HG03354 (cell line): Measurements from ENCODE around the gene CDH1.
A peak's percentile ranks its signal among the peaks of the same experiment; 100 is the strongest.
"Not testable (repeated sequence)": the region's sequence is repeated elsewhere in the genome, so short reads cannot be mapped to it uniquely, and the experiment has no call there.

ENCODE experiments used
- ATAC-seq: cut with Tn5 transposase; IDR thresholded peaks from one replicate; pipeline ENCODE4 v1.9.1; 2021; ENCODE audit warnings: mild to moderate bottlenecking; ENCODE audit not compliant: unreplicated experiment, poor library complexity, severe bottlenecking

CDH1 gene

DNA sequence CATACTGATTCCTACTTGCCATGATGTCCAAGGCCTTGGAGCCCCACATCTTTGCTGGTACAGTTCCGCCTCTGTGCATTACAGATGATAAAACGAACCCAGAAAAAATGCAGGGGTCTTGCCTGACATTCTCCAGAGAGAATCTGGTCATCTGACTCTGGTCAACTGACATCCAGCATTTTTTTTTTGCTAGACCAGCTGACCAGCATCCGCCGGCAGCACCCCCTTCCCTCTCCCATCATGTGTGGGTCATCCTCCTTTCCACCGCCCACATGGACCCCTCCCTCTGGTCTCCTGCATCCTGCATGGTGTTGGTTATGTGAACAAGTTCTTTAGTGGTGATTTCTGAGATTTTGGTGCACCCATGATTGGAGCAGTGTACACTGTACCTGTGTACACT lies 47.1 kb downstream of the CDH1 start:
- no peak for ATAC-seq

DNA sequence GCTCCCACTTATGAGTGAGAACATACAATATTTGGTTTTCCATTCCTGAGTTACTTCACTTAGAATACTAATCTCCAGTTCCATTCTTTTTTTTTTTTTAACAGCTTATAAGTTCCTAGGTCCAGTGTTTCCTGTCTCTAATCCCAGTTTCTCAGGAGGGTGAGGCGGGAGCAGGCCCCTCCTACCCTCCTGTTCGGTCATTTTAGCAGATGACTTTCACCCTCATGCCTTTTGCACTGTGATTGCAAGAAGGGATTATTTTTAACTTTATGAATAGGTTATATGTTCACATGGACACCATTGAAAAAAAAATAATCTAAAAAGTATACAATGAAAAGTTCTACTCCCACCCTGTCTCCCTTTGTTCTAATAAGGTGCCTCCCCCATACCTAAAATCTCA lies 47.6 kb downstream of the CDH1 start:
- ATAC-seq: no peak

DNA sequence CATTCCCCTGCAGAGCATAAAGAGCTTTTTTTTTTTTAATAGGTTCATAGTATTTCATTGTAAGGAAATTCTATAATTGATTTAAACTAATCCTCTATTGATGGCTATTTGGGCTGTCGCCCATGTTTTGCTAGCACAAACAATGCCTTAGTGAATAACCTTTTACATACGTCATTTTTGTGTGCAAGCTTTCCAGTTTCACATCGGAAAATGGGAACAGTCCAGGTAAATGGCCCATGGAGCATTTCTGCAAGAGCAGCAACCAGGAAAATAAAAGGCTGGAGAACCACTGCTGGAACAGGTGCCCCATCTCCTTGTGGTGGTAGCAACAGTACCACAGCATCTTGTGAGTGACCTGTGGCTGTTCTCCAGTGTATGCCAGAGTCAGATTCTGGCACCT lies 48.6 kb downstream of the CDH1 start:
- no peak for ATAC-seq

DNA sequence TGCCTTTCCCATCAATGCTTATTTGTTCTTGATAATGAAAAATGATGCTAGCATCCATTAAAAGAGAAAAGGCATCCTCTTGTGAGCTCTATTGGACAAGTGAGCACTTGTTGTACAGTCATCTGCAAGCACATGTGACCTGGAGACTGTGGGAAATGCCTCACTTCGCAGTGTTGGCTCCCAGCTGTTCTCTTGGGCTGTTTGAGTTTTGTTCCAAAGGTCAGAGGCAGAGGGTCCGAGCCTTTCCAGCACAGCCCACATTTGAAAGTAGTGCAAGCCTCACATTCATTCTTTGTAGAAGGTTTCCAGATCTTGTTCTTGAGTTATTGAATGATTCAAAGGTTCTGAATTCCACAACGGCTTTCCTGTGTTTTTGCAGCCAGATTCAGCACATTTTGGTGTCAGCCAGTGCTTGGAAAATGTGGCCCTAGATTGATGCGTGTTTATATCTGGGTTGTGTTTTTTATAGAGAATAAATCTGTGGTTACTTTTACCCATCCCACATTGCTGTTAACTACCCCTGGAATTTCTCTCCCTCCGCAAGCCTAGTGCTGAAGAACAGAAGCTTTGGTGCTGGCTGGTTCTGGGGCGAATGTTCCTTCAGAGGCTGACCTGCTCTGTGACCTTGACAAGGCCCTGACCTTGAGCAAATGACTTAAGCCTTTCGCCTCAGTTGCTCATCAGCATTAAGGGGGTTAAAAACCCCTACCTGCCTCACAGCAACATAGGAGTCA lies 49.8 kb downstream of the CDH1 start:
- ATAC-seq: no peak

DNA sequence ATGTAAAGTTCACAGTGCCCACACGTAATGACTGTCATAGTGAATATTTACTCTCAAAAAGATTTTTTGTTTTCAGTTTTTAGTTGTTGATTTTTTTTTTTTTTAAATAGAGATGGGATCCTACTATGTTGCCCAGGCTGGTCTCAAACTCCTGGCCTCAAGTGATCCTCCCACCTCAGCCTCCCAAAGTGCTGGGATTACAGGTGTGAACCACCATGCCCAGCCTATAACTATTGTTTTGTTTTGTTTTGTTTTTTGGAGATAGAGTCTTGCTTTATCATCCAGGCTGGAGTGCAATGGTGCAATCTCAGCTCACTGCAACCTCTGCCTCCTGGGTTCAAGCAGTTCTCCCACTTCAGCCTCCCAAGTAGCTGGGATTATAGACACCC lies 50.3 kb downstream of the CDH1 start:
- not testable (repeated sequence) for ATAC-seq

DNA sequence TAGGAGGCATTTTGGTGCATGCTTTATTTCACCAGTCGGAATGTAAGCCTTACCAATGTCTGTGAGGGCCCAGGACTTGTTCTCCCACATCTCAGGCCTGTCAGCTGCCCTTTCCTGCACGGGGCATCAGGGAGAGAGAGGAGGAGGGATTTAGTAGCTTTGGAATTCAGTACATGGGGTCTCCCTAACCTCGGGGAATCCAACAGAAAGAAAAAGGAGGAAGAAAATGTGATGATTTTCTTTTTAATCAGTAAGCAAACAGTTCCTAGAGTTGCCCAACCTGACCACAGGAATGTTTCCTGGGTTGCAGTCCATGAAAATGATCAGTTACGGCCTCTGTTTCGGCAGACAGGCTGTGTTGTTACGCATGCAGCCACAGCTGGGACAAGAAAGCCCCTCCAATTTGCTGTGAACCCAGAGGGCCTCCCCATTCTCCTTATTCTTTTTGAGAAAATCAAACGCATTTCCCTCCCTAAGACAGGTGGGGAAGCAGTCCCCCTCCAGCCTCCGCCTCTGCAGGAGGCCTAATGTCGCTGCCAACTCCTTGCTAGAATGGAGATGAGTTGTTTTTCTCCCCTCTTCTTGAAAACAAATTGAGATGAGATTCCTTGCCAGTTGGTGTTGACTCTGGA lies 53.2 kb downstream of the CDH1 start:
- ATAC-seq: no peak

DNA sequence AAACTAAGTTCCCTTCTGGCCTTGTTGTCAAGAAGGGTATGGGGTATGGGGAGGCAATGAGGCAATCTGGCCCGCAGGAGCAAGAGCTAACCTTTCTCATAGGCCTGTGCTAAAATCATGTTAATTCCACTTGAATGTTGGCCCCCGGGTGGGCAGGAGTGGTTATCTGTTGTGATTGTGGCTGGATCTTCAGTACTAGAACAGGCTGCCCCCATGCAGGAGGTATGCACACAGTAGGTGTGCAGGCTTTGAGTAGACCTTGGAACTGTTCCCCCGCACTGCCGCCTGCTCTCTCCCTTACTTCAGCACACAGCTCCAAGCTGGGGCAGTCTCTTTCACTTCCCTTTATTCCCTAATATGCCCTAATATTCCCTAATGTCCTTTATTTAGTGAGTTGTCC lies 53.9 kb downstream of the CDH1 start:
- no peak for ATAC-seq

DNA sequence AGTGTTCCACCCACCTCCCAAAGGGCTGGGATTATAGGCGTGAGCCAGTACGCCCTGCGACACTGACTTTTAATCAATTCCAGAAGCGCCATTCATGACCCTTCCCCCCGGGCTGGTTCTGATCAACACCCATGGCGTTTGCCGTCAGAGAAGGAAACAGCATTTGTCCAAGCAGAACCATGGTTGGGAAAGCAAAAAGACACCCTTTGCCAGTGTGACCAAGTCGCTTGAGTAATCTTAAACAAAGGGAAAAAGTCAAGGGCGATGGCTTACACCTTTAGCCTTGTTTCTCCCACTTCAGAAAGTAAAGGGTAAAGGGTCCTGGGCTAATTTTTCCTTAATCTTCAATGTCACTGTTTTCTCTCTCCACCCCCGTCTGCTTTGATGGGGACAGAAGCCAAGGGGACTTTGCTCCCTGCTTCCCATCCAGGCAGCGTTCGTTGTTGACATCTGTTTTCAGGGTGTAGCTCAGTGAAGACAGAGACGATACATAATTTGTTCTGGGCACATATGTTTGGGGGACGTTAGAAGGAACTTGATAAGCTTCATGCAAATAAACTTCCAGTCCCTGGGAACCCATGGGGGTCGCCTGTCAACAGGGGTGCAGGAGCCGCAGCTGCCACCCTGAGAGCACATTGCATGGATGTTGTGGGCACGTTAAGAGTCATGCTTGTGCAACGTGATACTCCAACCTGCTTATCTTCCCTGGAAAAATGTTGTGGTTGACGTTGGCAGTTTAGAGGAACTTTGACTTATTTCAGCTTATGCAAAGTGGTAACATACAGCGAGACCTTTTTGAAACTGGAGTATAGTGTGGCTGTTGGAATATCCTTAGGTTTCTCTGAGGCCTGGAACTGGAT lies 55.6 kb downstream of the CDH1 start:
- no peak for ATAC-seq

DNA sequence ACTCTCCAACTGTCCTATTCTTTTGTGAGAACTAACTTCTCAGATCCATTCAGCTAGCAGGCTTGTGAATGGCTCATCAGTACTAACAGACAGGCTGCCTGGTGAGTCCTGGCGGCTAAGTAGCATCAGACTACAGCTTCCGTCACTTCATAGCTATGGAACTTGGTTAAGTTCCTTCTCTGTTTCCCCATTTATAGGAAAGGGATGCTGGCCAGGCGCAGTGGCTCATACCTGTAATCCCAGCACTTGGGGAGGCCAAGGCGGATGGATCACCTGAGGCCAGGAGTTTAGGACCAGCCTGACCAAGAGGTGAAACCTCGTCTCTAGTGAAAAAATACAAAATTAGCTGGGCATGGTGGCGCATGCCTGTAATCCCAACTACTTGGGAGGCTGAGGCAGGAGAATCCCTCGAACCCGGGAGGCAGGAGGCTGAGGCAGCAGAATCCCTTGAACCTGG lies 56.3 kb downstream of the CDH1 start:
- ATAC-seq: no peak

DNA sequence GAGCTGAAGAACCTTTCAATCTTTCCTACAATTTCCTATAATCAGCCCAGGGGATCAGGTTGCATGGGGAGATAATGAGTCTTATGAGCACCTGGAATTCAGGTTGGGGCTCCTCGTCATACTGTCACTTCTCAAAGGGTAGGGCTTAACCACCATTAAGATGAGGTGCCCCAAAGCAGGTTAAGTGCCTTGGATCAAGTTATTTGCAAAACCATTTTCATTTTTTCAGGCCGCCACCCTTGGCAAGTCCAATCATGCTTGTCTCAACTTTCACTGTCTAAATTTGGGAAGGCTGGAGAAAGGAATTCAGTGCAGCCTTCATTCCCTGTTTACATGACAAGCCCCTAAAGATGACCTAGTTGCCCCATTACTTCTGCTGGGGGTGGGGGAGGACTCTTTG lies 61.3 kb downstream of the CDH1 start:
- no peak for ATAC-seq

DNA sequence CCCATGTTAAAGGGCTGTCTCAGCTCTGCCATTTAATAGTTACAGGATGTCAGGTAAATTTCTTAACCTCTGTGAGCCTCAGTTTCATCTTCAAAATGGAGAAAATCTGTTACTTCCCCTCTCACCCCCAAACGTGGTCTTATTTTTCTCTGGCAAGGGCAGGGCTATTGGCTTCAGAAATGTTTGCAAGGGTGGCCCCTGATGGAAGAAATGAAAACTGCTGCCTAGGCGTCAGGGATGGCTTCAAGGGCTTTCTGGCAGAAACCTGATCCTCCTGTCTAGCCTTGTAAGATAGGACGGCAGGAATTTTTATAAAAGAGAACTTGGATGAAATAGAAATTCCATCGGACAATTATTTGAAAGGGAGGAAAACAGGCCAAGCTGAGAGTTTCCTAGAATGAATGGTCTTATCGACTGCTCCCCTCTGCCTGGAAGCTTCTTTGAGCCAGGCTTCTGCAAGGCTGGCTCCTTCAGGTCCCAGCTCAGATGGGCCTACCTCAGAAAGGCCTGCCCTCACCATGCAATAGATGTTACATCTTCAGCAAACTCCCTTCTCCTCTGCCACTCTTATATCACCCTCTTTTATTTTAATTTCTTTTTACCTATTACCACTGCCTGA lies 63.3 kb downstream of the CDH1 start:
- peak; percentile 71 for ATAC-seq

DNA sequence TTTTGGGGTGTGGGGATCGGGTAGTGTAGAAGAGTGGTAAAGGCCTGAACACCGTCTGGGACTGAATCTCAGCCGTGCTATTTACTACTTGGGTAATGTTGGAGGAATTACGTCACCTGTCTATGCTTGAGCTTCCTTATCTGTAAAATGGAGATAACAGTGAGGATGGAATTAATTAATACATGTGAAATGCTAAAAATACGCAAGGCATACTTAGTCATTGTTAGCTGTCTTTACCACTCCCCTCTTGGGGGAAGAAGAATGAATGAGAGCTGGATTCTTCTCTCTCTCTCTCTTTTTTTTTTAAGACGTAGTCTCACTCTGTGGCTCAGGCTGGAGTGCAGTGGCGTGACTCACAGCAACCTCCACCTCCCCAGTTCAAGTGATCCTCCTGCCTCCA lies 65.1 kb downstream of the CDH1 start:
- ATAC-seq: no peak

DNA sequence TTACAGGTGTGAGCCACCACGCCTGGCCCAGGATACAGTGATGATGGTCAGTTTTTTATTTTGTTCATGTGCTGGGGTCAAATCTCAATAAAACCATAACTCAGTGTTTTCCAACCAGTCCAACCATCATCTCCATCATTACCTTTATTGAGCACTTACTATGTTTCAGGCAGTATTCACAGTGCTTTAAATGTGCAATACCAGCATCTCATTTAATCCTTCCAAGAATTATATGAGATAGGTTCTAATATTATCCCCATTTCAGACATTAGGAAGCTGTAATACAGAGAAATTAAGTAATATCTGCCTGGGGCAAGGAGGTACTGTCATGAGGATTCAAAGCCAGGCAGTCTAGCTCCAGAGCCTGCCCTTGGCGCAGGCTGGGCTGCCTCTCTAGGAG lies 69.3 kb downstream of the CDH1 start:
- no peak for ATAC-seq

DNA sequence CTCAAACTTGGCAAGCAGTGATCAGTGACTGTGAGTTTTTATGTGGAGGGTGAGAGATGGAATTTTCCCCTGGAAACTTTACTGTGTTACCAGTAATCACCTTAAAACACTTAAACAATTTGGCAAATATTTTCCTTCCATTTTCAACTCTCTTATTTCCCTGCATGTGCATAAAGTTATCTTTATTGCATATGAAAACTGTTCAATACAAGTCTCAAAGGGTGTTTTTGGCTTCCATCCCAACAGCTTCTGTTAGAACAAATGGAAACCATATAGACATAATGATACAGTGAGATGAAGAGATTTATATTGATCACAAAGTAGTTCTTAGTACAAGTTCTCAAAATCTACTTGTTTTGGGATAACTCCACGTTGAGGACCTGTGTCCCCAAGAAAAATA lies 69.9 kb downstream of the CDH1 start:
- no peak for ATAC-seq

DNA sequence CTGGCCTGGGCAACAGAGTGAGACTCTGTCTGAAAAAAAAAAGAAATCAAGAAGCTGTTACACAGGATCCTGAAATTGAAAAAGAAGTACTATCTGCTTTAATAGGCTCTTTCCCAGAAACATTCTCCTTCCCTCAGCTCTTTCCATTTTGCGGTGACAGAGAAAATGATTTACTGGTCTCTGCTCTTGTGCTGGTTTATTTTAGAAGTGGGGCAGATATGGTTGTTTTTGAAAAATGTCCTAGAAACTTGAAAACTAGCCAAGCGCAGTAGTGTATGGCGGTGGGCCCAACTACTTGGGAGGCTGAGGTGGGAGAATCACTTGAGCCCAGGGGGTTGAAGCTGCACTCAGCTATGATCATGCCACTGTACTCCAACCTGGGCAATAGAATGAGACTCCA lies 77.4 kb downstream of the CDH1 start:
- ATAC-seq: no peak

DNA sequence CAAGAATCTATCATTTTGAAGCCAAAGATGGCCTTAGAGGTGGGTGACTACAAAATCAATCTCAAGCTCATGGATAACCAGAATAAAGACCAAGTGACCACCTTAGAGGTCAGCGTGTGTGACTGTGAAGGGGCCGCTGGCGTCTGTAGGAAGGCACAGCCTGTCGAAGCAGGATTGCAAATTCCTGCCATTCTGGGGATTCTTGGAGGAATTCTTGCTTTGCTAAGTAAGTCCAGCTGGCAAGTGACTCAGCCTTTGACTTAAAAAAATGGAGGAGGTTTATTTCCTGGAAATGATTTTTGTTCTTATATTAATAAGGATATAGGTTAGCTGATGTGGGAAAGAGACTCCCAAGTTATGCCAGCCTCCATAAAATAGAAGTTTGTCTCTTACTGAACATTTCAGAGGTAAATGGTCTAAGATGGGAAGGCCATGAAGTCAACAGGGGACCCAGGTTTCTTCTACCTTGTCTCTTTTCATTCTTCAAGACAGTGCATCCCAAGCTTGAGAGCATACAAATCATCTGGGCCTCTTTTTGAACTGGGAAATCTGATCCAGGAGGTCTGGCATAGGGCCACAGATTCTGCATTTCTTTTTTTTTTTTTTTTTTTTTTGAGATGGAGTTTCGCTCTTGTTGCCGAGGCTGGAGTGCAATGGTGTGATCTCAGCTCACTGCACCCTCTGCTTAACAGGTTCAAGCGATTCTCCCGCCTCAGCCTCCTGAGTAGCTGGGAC lies 86.5 kb downstream of the CDH1 start:
- ATAC-seq: no peak

DNA sequence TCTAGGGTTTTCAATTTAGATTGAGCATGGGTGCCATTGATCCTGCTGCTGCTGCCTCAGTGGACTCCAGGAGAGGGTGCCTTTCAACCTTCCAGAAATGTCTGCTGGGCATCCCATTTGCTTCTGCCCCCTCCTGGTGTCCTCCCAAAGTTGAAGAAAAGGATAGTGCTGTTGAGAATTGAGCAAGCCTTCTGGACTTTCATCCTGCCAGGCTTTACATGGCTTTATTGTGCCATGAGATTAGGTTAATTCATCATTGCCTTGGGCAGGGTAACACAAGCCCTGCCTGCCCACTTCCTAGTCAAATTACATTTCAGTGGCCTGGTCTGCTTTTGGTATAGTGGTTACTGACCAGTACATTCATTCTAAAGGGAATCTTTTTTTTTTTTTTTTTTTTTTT lies 88.3 kb downstream of the CDH1 start:
- ATAC-seq: no peak

DNA sequence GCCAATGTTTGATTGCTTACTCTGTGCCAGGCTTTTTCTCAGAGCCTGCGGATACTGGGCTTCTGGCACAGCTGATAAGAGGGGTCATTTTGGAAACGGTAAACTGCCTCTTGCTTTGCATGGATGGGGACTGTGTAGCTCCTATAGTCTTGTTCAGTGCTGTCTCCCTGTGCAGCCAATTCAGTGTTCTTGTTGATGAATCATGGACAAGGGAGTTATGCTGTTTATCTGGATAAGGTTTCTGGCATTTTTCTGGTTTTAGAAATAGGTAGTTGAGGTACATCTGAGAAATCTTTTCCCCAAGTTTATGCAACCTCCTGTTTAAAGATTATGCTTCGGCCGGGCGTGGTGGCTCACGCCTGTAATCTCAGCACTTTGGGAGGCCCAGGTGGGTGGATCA lies 89.6 kb downstream of the CDH1 start:
- ATAC-seq: no peak

DNA sequence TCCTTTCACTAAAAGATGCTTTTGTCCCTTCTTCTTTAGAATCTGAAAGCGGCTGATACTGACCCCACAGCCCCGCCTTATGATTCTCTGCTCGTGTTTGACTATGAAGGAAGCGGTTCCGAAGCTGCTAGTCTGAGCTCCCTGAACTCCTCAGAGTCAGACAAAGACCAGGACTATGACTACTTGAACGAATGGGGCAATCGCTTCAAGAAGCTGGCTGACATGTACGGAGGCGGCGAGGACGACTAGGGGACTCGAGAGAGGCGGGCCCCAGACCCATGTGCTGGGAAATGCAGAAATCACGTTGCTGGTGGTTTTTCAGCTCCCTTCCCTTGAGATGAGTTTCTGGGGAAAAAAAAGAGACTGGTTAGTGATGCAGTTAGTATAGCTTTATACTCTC lies 96.2 kb downstream of the CDH1 start:
- no peak for ATAC-seq

DNA sequence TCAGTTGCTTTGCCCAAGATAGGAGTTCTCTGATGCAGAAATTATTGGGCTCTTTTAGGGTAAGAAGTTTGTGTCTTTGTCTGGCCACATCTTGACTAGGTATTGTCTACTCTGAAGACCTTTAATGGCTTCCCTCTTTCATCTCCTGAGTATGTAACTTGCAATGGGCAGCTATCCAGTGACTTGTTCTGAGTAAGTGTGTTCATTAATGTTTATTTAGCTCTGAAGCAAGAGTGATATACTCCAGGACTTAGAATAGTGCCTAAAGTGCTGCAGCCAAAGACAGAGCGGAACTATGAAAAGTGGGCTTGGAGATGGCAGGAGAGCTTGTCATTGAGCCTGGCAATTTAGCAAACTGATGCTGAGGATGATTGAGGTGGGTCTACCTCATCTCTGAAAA lies 97.5 kb downstream of the CDH1 start:
- no peak for ATAC-seq
